ENCODE measurements around the gene EDC4. TPM values are rescaled to one million over a fixed set of nuclear protein-coding genes. Genes with fewer than 3 reads are reported as not detected.
A peak's percentile ranks its signal among the peaks of the same experiment; 100 is the strongest.

Gene EDC4
- total RNA-seq, 1 donor from 2014 or later, result 100 TPM

DNA sequence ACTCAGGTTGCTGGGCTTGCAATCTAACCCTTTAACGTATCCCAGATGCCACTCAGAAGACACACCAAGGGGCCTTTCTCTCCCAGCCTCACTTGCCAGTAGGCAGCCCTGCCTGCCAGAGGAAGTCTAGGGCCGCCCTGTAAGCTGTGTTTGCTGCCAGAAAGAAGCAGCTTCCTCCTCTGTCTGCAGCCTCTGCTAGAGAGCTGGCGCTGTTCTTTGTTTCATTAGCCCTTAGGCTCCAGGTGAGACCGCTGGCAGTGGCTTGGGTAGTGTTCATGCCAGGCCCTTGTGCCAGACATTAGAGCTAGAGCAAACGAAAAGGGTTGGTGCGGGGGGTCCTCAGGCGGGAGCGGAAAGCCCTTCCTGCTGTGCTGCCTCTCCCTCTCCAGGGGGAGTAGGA is 49.9 kb downstream of the EDC4 start:
- Mint-ChIP-seq H3K27me3 (ENCODE audit: low read depth) (no peaks in the 10 kb centered on the region), H3K4me1 (no peaks in the 10 kb centered on the region), H3K36me3 (ENCODE audit: low read depth) (no peaks in the 10 kb centered on the region), H3K4me3 (no peak overlapping the region), H3K27ac (ENCODE audit: unreplicated experiment) (no peak overlapping the region), H3K9me3 (no peaks in the 10 kb centered on the region)
- no peak for DNase-seq (ENCODE audit: low read depth, low spot score)
- TF ChIP-seq, protein P1, sequence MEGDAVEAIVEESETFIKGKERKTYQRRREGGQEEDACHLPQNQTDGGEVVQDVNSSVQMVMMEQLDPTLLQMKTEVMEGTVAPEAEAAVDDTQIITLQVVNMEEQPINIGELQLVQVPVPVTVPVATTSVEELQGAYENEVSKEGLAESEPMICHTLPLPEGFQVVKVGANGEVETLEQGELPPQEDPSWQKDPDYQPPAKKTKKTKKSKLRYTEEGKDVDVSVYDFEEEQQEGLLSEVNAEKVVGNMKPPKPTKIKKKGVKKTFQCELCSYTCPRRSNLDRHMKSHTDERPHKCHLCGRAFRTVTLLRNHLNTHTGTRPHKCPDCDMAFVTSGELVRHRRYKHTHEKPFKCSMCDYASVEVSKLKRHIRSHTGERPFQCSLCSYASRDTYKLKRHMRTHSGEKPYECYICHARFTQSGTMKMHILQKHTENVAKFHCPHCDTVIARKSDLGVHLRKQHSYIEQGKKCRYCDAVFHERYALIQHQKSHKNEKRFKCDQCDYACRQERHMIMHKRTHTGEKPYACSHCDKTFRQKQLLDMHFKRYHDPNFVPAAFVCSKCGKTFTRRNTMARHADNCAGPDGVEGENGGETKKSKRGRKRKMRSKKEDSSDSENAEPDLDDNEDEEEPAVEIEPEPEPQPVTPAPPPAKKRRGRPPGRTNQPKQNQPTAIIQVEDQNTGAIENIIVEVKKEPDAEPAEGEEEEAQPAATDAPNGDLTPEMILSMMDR (conservative IDR thresholded peaks at IDR 0.05), result no peak

DNA sequence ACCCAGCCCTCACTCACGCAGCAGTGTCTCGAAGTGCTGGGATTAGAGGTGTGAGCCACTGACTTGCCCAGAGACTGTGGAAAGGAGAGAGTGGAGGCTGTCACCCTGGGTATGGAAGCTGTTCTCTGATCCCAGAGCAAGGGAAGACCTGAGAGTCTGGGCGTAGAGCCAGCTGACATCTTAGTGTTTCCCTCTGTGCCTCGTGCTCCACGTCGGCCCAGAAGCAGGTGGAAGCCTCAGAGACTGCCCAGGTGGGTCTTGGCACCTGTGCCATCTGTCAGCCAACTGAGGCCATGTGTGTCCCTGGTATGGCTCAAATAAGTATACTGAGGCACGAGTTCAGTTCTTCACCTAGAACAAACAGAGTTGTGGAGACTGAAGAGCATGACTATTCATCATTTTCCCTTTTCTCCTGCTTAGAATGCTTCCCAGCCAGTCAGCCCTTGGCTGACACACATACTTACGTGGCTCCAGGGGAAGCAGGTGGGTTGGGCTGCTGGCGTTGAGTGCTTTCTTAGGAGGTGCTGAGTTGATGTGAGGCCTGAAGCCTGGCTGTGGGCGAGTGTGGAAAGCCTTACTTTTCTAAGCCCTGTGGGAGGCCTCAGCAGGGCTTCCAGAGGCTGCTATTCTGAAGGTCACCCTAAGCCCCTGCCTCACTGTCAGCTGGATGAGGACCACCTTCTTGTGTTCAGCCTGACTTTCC is 50.7 kb downstream of the EDC4 start:
- Mint-ChIP-seq H3K4me1 (no peaks in the 10 kb centered on the region), H3K27me3 (ENCODE audit: low read depth) (no peaks in the 10 kb centered on the region), H3K27ac (ENCODE audit: unreplicated experiment) (no peak overlapping the region), H3K9me3 (no peaks in the 10 kb centered on the region), H3K4me3 (peak overlapping the region; percentile 23), H3K36me3 (ENCODE audit: low read depth) (no peaks in the 10 kb centered on the region)
- TF ChIP-seq, protein P1 (conservative IDR thresholded peaks at IDR 0.05), result no peak
- DNase-seq (ENCODE audit: low read depth, low spot score), result no peak

DNA sequence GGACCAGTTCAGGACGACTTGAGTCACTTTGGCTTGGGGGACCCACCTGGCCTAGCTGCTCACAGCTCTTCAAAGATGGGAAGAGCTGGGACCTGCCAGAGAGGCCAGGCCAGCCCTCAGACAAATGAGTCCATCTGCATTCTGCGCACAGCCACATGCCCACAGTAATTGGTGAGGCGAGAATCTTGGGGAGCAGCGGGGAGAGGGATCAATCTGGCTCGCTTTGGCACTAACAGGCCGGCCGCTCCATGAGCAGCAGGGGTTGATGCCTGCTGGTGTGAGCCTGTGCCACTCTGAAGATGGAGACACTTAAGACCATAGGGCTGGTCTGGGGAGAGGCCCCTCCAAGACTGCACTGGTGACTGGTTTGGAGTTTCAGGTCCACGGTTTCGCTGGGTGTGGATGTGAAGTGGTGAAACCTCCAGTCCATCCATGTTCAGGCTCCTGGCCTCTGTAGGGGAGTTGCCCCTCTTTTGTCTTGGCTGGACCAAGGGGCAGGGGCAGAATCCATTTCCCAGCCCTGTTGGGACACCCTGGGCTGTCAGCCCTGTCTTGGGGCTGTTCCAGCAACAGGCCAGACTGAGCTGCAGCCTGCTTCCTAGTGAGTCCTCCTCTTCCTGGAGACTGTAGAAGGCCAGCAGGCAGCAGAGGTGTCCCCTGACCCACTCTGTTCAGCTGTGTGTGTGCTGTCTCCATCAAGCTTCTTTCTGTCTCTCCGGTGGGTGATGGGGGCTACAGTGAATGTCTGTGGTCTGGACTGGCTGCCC is 51.5 kb downstream of the EDC4 start:
- Mint-ChIP-seq H3K4me3 (peak overlapping the region; percentile 23), H3K36me3 (ENCODE audit: low read depth) (no peaks in the 10 kb centered on the region), H3K4me1 (no peaks in the 10 kb centered on the region), H3K9me3 (no peaks in the 10 kb centered on the region), H3K27me3 (ENCODE audit: low read depth) (no peaks in the 10 kb centered on the region), H3K27ac (ENCODE audit: unreplicated experiment) (no peak overlapping the region)
- TF ChIP-seq, protein P1 (conservative IDR thresholded peaks at IDR 0.05), result no peak
- DNase-seq (ENCODE audit: low read depth, low spot score), result no peak

DNA sequence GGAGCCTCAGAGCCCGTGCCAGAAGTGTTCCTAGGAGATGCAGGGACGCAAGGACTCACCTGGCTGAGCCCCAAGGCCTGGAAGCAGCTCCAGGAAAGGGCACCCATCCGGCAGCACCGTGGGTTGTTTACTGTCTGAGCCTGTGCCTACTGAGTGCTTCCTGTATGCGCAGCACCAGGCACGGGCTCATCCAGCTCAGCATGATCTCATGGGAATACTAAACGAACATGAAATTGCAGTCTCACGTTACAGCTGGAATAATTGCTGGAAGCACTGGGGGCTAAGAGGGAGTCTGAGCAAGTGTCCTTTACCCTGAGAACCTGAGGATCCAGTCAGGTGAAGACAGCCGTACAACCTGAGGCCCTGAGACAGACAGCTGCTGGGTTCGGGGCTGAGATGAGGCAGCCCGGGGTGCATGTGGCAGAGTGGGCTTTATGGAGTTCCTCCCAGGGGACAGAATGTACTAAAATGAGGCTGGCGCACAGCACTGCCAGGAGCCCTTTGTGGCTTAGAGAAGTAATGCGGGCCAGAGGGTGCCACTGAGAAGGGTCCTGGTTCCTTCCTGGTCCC is 53.4 kb downstream of the EDC4 start:
- H3K27ac Mint-ChIP-seq (ENCODE audit: unreplicated experiment), result peak overlapping the region; percentile 35
- DNase-seq (ENCODE audit: low read depth, low spot score), result no peak
- H3K4me1 Mint-ChIP-seq, result no peaks in the 10 kb centered on the region
- no peaks in the 10 kb centered on the region for H3K27me3 Mint-ChIP-seq (ENCODE audit: low read depth)
- H3K9me3 Mint-ChIP-seq, result no peaks in the 10 kb centered on the region
- peak overlapping the region; percentile 49 for H3K4me3 Mint-ChIP-seq
- TF ChIP-seq, protein P1 (conservative IDR thresholded peaks at IDR 0.05), result no peak
- H3K36me3 Mint-ChIP-seq (ENCODE audit: low read depth), result no peaks in the 10 kb centered on the region

DNA sequence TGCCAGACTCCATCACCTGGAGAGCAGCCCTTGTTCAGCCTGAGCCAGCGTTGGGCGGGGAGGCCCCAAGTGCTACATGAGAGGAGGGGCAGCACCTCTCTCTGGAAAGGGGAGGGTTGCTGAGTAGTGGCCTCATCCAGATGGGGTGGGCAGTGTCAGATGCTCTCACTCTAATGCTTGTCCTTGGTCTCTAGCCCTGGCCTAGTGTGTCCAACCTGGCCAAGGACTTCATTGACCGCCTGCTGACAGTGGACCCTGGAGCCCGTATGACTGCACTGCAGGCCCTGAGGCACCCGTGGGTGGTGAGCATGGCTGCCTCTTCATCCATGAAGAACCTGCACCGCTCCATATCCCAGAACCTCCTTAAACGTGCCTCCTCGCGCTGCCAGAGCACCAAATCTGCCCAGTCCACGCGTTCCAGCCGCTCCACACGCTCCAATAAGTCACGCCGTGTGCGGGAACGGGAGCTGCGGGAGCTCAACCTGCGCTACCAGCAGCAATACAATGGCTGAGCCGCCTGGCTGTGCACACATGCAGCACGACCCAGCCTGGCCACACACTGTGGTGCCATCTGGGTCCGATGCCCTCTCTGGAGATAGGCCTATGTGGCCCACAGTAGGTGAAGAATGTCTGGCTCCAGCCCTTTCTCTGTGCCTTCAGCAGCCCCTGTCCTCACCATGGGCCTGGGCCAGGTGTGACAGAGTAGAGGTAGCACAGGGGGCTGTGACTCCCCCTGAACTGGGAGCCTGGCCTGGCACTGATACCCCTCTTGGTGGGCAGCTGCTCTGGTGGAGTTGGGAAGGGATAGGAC is 54.5 kb downstream of the EDC4 start:
- H3K9me3 Mint-ChIP-seq, result no peaks in the 10 kb centered on the region
- no peak overlapping the region for H3K27ac Mint-ChIP-seq (ENCODE audit: unreplicated experiment)
- H3K27me3 Mint-ChIP-seq (ENCODE audit: low read depth), result no peaks in the 10 kb centered on the region
- H3K4me3 Mint-ChIP-seq, result no peak overlapping the region
- H3K36me3 Mint-ChIP-seq (ENCODE audit: low read depth), result no peaks in the 10 kb centered on the region
- TF ChIP-seq, protein P1 (conservative IDR thresholded peaks at IDR 0.05), result no peak
- no peaks in the 10 kb centered on the region for H3K4me1 Mint-ChIP-seq
- no peak for DNase-seq (ENCODE audit: low read depth, low spot score)
